ENCODE data around the gene CHDH. TPM values are rescaled to one million over a fixed set of nuclear protein-coding genes. Genes with fewer than 3 reads are reported as not detected.

Gene CHDH, protein sequence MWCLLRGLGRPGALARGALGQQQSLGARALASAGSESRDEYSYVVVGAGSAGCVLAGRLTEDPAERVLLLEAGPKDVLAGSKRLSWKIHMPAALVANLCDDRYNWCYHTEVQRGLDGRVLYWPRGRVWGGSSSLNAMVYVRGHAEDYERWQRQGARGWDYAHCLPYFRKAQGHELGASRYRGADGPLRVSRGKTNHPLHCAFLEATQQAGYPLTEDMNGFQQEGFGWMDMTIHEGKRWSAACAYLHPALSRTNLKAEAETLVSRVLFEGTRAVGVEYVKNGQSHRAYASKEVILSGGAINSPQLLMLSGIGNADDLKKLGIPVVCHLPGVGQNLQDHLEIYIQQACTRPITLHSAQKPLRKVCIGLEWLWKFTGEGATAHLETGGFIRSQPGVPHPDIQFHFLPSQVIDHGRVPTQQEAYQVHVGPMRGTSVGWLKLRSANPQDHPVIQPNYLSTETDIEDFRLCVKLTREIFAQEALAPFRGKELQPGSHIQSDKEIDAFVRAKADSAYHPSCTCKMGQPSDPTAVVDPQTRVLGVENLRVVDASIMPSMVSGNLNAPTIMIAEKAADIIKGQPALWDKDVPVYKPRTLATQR
- total RNA-seq (under 1 TPM in 1 of 2 experiments, not detected in 1; 0.25 TPM), polyA plus RNA-seq (under 1 TPM in 2 of 3 donors, not detected in 1; 0.04 to 0.25 TPM), total RNA-seq (0 to 0.25 (median 0) reads per million in 6 experiments)

DNA sequence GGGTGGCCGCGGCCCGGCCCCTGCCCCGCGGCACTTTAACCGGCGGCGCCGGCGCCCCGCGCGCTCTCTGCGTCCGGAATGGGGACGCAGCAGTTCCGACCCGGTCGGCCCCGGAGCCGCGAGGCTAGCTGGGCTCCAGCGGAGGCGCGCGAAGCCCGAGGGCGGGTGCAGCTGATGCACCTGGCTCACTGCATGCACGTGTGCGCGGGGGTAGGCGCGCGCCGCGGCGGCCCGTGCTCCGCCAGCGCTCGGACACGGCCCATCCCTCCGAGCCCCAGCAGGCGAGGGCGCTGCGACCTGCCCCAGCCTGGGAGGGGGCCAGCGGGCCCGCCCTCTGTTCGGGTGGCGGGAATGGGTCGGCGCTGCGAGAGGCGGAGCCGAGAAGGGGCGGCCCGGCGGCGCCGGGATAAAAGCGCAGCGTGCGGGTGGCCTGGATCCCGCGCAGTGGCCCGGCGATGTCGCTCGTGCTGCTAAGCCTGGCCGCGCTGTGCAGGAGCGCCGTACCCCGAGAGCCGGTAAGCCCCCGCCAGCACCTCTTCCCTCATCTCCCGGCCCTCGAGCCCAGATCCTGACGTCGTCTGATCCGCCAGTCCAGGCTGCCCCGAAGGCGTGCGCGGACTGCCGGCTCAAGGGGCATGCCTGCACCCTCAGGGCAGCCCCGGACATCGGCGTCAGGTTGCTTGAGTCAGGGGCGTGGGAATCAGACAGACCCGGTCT lies at the start of gene CHDH, which contains the start of gene IL17RB:
Gene CHDH (minus strand): TSS at position 286 of the 717 bp plus-strand sequence. CDS start 22,411 bp downstream, outside the sequence.
Gene IL17RB (plus strand): TSS at position 435 of the 717 bp plus-strand sequence. CDS start 21 bp downstream, at position 456.
- H3K4me3 Mint-ChIP-seq, result peak within 1 kb of the TSS; percentile 22 to 77 (median 70)
- H3K36me3 Mint-ChIP-seq, result no peaks in the 10 kb centered on the region
- no peak for DNase-seq
- POLR2A ChIA-PET, result no interaction called here
- H3K4me1 Mint-ChIP-seq, result peaks cover 1 to 10% (median 7%) of the 10 kb centered on the region in 4 donors
- H3K9me3 Mint-ChIP-seq, result no peaks in the 10 kb centered on the region
- ATAC-seq, result peak; percentile 35 to 47
- peaks cover 30 to 80% (median 48%) of the 10 kb centered on the region in 5 donors for H3K27me3 Mint-ChIP-seq
- H3K27ac Mint-ChIP-seq, result no peak within 1 kb of the TSS

DNA sequence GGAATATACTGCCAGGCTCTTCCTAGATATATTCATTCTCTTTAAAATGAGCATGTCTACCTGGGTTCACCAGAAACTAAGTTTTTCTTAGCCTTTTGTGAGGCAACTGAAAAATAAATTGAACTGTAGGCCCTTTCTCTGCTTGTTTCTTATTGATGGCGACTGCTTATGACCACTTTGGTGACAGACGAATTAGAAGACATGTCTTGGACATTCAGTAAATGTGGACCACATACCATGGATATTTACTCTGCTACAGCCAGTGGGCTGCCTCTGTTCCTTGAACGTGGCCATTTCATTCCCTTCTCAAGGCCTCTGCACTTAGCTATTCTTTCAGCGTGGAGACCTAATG lies 46.0 kb upstream of the CHDH start:
- DNase-seq (no peak), ATAC-seq (no peak)
- H3K27me3 Mint-ChIP-seq, result peaks cover 3 to 20% (median 6%) of the 10 kb centered on the region in 5 donors
- peaks cover 33 to 54% (median 46%) of the 10 kb centered on the region in 4 donors for H3K4me1 Mint-ChIP-seq
- peaks cover 0 to 8% (median 4%) of the 10 kb centered on the region in 3 donors for H3K36me3 Mint-ChIP-seq
- POLR2A ChIA-PET, result interaction anchor here (1.1 to 3.0 kb wide), 4 partner anchors 10 to 545 kb away, joined by 4 to 24 read pairs (median 12); partner anchors contain the start of genes ACTR8 and DCP1A
- H3K4me3 Mint-ChIP-seq, result peak overlapping the region; percentile 91 to 98 (median 94)
- H3K9me3 Mint-ChIP-seq, result peaks cover 0 to 21% (median 3%) of the 10 kb centered on the region in 9 donors
- H3K27ac Mint-ChIP-seq, result peak overlapping the region; percentile 97 to 100 (median 99)

DNA sequence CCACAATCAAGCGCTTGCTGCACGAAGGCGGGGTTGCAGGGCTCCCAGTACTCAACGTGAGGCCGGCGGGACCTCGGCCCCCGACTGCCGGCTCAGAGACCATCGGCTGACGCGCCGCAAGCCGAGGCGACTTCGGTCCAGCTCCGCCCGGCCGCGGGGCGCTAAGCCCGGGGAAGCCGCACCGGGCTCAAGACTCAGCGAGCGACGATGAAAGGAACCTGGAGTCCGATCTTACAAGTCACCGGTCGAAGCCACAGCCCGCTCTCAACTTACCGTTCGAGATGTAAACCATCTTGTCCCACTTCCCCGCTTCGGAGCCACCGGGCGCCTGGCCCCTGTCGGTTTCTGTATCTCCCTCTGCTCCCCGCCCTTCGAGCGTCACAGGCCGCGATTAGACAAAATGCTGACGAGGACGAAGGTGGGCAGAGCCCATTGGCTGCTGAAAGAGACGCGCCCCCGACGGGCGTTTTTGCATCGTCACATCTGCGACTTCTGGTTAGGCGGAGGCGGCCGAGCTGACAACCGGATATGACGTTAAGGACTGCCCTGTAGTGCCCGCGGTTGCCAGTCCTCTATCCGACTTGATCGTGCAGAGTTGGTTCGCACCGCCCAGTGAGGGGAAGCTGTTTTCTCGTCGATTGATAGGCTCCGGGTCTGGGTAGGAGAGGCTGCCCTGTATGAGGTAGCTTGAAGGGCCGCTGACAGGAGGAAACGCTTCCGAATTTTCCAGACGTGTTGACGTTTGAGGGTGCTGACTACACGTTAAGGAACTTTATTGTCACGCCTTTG lies 45.5 kb upstream of the CHDH start, which contains the start of gene SELENOK:
Gene SELENOK (minus strand): TSS at position 363 of the 789 bp plus-strand sequence.
- peak within 1 kb of the TSS; percentile 91 to 98 (median 94) for H3K4me3 Mint-ChIP-seq

DNA sequence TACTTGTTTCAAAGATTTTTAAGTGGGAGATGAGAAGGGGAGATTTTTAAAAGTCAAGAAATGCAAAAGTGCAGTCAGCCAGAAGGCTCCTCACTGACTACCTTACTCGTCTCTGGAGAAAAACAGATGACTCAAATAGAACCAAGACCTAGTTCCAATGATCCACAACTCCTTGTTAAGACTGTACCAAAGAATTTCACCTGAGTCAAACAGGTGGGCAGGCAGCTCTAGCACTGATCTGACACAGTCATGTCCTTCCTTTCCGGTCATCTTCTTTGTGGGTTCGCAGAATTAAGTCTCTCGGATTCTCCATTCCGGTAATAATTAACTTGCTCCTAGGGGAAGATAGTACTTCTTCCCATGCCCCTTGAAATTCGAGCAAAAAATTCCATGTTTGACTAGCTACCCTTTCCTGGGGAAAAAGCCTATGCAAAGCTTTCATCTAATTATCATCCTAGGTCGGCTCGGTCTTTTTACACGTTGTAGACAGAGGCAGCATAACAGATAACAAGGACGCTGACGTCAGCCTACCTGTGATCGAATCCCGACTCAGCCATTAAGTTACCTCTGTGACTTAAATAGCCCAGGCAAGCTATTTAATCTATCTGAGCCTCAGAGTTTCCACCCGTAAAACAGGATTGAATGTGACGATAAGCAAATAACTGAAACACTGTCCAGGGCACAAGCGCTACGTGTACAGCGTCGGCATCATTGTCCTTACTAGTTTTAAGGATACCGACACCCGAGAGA lies 44.7 kb upstream of the CHDH start:
- peaks cover 4 to 19% (median 5%) of the 10 kb centered on the region in 3 donors for H3K36me3 Mint-ChIP-seq
- peak overlapping the region; percentile 91 to 98 (median 94) for H3K4me3 Mint-ChIP-seq
- POLR2A ChIA-PET, result interaction anchor here (1.6 to 3.0 kb wide), 3 partner anchors 9 to 544 kb away, joined by 4 to 24 read pairs (median 20); partner anchors contain the start of genes ACTR8 and DCP1A
- ATAC-seq (peak; percentile 46 to 61), DNase-seq (peak; percentile 12 to 80 (median 70))
- H3K27ac Mint-ChIP-seq, result peak overlapping the region; percentile 97 to 100 (median 99)
- H3K4me1 Mint-ChIP-seq, result peaks cover 36 to 60% (median 55%) of the 10 kb centered on the region in 4 donors
- H3K9me3 Mint-ChIP-seq, result peaks cover 0 to 21% (median 3%) of the 10 kb centered on the region in 9 donors
- H3K27me3 Mint-ChIP-seq, result peaks cover 0 to 8% (median 0%) of the 10 kb centered on the region in 5 donors

More for the DNA sequence above, 45.5 kb upstream of the CHDH start, which contains the start of gene SELENOK:
- POLR2A ChIA-PET, result interaction anchor here (1.1 to 3.0 kb wide), 4 partner anchors 9 to 544 kb away, joined by 4 to 24 read pairs (median 12); partner anchors contain the start of genes ACTR8 and DCP1A
- peaks cover 36 to 60% (median 51%) of the 10 kb centered on the region in 4 donors for H3K4me1 Mint-ChIP-seq
- peaks cover 2 to 13% (median 4%) of the 10 kb centered on the region in 3 donors for H3K36me3 Mint-ChIP-seq
- peak within 1 kb of the TSS; percentile 97 to 100 (median 99) for H3K27ac Mint-ChIP-seq
- peaks cover 0 to 15% (median under 1%) of the 10 kb centered on the region in 5 donors for H3K27me3 Mint-ChIP-seq
- ATAC-seq, result peak; percentile 88 to 93
- peak; percentile 84 to 99 (median 96) for DNase-seq
- peaks cover 0 to 21% (median 3%) of the 10 kb centered on the region in 9 donors for H3K9me3 Mint-ChIP-seq

GRCh38 chr3:53888232-53888631 lies 42.0 kb upstream of the CHDH start:
- no peak for DNase-seq
- ATAC-seq, result no peak
- Mint-ChIP-seq H3K4me1 (peaks cover 35 to 59% (median 54%) of the 10 kb centered on the region in 4 donors), H3K4me3 (peak overlapping the region in 3 of 10 donors; percentile 4 to 56 (median 10)), H3K27me3 (no peaks in the 10 kb centered on the region), H3K27ac (peak overlapping the region in 3 of 10 donors; percentile 23 to 80 (median 67)), H3K9me3 (peaks cover 0 to 14% (median 3%) of the 10 kb centered on the region in 9 donors), H3K36me3 (peaks cover 4 to 28% (median 12%) of the 10 kb centered on the region in 3 donors)
- POLR2A ChIA-PET, result no interaction called here

DNA sequence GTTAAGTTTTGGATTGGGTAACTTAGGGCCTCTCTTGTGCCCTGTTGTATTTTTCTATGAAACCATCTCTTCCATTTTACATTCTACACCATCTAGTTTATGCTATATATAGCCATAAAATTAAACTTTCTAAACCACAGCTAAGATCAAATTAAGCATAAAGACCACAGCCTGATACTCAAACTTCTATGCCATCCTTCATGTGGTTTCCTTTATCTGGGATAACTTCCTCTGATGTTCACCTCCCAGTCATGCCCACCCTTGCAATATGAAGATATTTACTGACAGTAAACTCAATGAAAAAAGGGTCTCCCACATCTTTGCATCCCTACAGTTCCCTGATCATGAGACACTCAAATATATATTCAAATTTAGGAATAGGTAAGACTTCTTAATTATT lies 41.2 kb upstream of the CHDH start:
- Mint-ChIP-seq H3K27ac (peak overlapping the region in 6 of 10 donors; percentile 27 to 81 (median 57)), H3K36me3 (peaks cover 4 to 30% (median 12%) of the 10 kb centered on the region in 3 donors), H3K9me3 (peaks cover 0 to 6% (median 0%) of the 10 kb centered on the region in 9 donors), H3K4me1 (peaks cover 38 to 61% (median 55%) of the 10 kb centered on the region in 4 donors), H3K27me3 (no peaks in the 10 kb centered on the region), H3K4me3 (peak overlapping the region; percentile 5 to 69 (median 47))
- peak in 1 of 10 donors; percentile 29 for DNase-seq
- ATAC-seq, result no peak
- POLR2A ChIA-PET, result no interaction called here

GRCh38 chr3:53885239-53885638 lies 39.0 kb upstream of the CHDH start:
- ATAC-seq (no peak), DNase-seq (no peak)
- Mint-ChIP-seq H3K27me3 (no peaks in the 10 kb centered on the region), H3K4me3 (no peak overlapping the region), H3K9me3 (no peaks in the 10 kb centered on the region), H3K27ac (no peak overlapping the region), H3K4me1 (peaks cover 32 to 62% (median 55%) of the 10 kb centered on the region in 4 donors), H3K36me3 (peaks cover 0 to 31% (median 12%) of the 10 kb centered on the region in 3 donors)
- POLR2A ChIA-PET, result no interaction called here

- Mint-ChIP-seq H3K4me1 (peaks cover 30 to 62% (median 55%) of the 10 kb centered on the region in 4 donors), H3K27ac (no peak overlapping the region), H3K4me3 (no peak overlapping the region), H3K27me3 (no peaks in the 10 kb centered on the region), H3K36me3 (peaks cover 0 to 37% (median 12%) of the 10 kb centered on the region in 3 donors), H3K9me3 (no peaks in the 10 kb centered on the region)
- ATAC-seq (no peak), DNase-seq (no peak)
- POLR2A ChIA-PET, result no interaction called here
Measured at GRCh38 chr3:53884623-53885022, 38.4 kb upstream of the CHDH start.

DNA sequence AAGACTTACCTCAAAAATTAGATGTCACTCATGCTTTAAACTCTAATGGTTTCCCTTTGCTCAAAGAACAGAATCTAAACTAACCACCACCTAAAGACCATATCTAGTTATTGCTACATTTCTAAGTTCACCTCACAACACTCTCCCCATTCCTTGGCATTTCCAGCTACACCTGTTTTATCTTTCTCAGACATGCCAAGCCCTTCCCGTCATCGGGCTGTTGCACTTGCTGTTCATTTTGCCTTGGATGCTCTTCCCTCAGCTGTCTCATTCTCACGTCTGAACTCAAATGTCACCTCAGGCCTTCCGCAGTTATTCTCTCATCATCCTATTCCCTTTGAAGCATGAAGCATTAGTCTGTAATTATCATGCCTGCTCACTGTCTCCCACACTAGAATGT lies 36.8 kb upstream of the CHDH start:
- Mint-ChIP-seq H3K27me3 (no peaks in the 10 kb centered on the region), H3K4me3 (peak overlapping the region; percentile 92 to 100 (median 99)), H3K36me3 (peaks cover 3 to 50% (median 20%) of the 10 kb centered on the region in 3 donors), H3K9me3 (no peaks in the 10 kb centered on the region), H3K4me1 (peaks cover 23 to 57% (median 46%) of the 10 kb centered on the region in 4 donors), H3K27ac (peak overlapping the region; percentile 60 to 100 (median 98))
- no peak for ATAC-seq
- POLR2A ChIA-PET, result interaction anchor here (1.3 to 3.1 kb wide), 2 partner anchors 8 to 535 kb away, joined by 3 to 24 read pairs; partner anchors contain the start of genes DCP1A and SELENOK
- DNase-seq, result no peak
